Astrocyte of the cerebellum (primary cell): ENCODE data around the gene PARVB.

Experiments
- DNase-seq: peaks from one replicate; pipeline ENCODE4 v3.0.0-alpha.2; 2011; ENCODE audit warnings: low read depth
- H3K4me3 ChIP-seq: 2 replicates; pipeline ENCODE4 v1.5.1; 2011; ENCODE audit warnings: mild to moderate bottlenecking, low read depth, low read length, moderate library complexity
- CTCF ChIP-seq: IDR thresholded peaks from 2 replicates; pipeline ENCODE4 v1.5.1; 2012; ENCODE audit warnings: low read length, low read depth, moderate library complexity, mild to moderate bottlenecking; ENCODE audit errors: missing control alignments
- in situ Hi-C: cut with HindIII; loops from 2 replicates; pipeline ENCODE4 v1.10.0; 2017; ENCODE audit warnings: low sequenced_read_pairs

PARVB gene

GRCh38 chr22:44091751-44092150, 67.6 kb downstream of the PARVB start:
- no peak for DNase-seq
- in situ Hi-C loops, result no loop called here
- no peak overlapping the region for H3K4me3 ChIP-seq
- TF ChIP-seq CTCF, result no peak

GRCh38 chr22:44092636-44093220, 68.6 kb downstream of the PARVB start:
- no peak overlapping the region for H3K4me3 ChIP-seq
- DNase-seq, result no peak
- TF ChIP-seq CTCF, result no peak
- in situ Hi-C loops, result no loop called here

- in situ Hi-C loops, result no loop called here
- H3K4me3 ChIP-seq, result no peak overlapping the region
- DNase-seq, result no peak
- no peak for TF ChIP-seq CTCF
These were observed 69.7 kb downstream of the PARVB start for GRCh38 chr22:44093791-44094190.

GRCh38 chr22:44094751-44095302, 70.7 kb downstream of the PARVB start:
- no peak overlapping the region for H3K4me3 ChIP-seq
- no peak for TF ChIP-seq CTCF
- no peak for DNase-seq
- in situ Hi-C loops, result no loop called here

- TF ChIP-seq CTCF, result no peak
- H3K4me3 ChIP-seq, result no peak overlapping the region
- no peak for DNase-seq
- in situ Hi-C loops, result no loop called here
These were observed 72.6 kb downstream of the PARVB start for GRCh38 chr22:44096736-44097135.

- no peak for DNase-seq
- in situ Hi-C loops, result no loop called here
- H3K4me3 ChIP-seq, result no peak overlapping the region
- no peak for TF ChIP-seq CTCF
These were observed 73.3 kb downstream of the PARVB start for GRCh38 chr22:44097263-44098020.
